ENCODE results near the gene LRBA. TPM values are rescaled to one million over a fixed set of nuclear protein-coding genes. Genes with fewer than 3 reads are reported as not detected.
"Not testable (repeated sequence)": the region's sequence is repeated elsewhere in the genome, so short reads cannot be mapped to it uniquely, and the experiment has no call there.

The LRBA gene
- total RNA-seq, 4 donors from 2014 or later, result 8.5 to 18.0 (median 11.9) TPM

DNA sequence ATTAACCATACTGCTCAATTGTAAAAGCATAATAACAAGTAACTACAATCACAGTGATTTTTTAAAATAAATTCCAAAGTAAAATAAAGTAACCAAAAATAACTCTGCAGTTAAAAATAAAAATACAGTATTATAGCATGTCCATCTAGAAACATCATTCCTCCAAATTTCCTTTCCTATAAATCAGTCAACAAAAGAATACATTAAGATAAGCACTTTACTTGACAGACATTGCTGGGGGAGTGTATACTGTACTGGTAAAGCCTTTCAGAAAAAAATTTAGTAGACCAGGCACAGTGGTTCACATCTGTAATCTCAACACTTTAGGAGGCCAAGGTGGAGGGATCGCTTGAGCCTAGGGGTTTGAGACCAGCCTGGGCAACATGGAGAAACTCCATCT is 91.1 kb downstream of the LRBA start:
- DNase-seq (no peak), ATAC-seq (no peak)
- intact Hi-C loops (cut with DNase I; ENCODE audit: low total_unique reads), result no loop called here
- no peaks in the 10 kb centered on the region for H3K9me3 ChIP-seq
- no peaks in the 10 kb centered on the region for H3K4me1 ChIP-seq
- TF ChIP-seq POLR2A (IDR thresholded peaks at IDR 0.05), result no peak
- TF ChIP-seq, protein P1, sequence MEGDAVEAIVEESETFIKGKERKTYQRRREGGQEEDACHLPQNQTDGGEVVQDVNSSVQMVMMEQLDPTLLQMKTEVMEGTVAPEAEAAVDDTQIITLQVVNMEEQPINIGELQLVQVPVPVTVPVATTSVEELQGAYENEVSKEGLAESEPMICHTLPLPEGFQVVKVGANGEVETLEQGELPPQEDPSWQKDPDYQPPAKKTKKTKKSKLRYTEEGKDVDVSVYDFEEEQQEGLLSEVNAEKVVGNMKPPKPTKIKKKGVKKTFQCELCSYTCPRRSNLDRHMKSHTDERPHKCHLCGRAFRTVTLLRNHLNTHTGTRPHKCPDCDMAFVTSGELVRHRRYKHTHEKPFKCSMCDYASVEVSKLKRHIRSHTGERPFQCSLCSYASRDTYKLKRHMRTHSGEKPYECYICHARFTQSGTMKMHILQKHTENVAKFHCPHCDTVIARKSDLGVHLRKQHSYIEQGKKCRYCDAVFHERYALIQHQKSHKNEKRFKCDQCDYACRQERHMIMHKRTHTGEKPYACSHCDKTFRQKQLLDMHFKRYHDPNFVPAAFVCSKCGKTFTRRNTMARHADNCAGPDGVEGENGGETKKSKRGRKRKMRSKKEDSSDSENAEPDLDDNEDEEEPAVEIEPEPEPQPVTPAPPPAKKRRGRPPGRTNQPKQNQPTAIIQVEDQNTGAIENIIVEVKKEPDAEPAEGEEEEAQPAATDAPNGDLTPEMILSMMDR (IDR thresholded peaks at IDR 0.05 in 4 of 5, conservative IDR thresholded peaks at IDR 0.05 in 1 of 5), result no peak
- H3K27me3 ChIP-seq, result no peaks in the 10 kb centered on the region
- H3K27ac ChIP-seq, result no peak overlapping the region
- H3K4me3 ChIP-seq, result no peak overlapping the region
- peaks cover 0 to 6% of the 10 kb centered on the region in 2 donors for H3K36me3 ChIP-seq
- in situ Hi-C loops (cut with MboI; ENCODE audit: low sequenced_read_pairs in 4 of 4), result no loop called here

- H3K27ac ChIP-seq; ATAC-seq; in situ Hi-C loops (cut with MboI; ENCODE audit: low sequenced_read_pairs in 4 of 4); H3K4me1 ChIP-seq; H3K9me3 ChIP-seq; DNase-seq; intact Hi-C loops (cut with DNase I; ENCODE audit: low total_unique reads); H3K27me3 ChIP-seq; H3K4me3 ChIP-seq: not testable (repeated sequence)
- H3K36me3 ChIP-seq, result peaks cover 0 to 15% of the 10 kb centered on the region in 2 donors
Observed at GRCh38 chr4:150921486-150921885, 93.6 kb downstream of the LRBA start.

DNA sequence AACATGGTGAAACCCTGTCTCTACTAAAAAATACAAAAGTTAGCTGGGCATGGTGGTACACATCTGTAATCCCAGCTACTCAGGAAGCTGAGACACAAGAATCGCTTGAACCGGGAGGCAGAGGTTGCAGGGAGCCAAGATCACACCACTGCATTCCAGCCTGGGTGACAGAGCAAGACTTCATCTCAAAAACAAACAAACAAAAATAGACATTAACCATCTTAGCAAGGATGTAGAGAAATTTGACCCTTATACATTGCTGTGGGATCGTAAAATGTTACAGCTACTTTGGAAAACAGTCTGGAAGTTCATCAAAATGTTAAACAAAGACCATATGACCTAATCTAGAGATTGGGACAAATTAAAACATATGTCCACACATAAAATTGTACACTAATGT is 96.5 kb downstream of the LRBA start:
- H3K27me3 ChIP-seq; DNase-seq; H3K4me1 ChIP-seq; H3K4me3 ChIP-seq; ATAC-seq; H3K27ac ChIP-seq; in situ Hi-C loops (cut with MboI; ENCODE audit: low sequenced_read_pairs in 4 of 4); intact Hi-C loops (cut with DNase I; ENCODE audit: low total_unique reads); H3K9me3 ChIP-seq: not testable (repeated sequence)
- peaks cover 0 to 13% of the 10 kb centered on the region in 2 donors for H3K36me3 ChIP-seq

DNA sequence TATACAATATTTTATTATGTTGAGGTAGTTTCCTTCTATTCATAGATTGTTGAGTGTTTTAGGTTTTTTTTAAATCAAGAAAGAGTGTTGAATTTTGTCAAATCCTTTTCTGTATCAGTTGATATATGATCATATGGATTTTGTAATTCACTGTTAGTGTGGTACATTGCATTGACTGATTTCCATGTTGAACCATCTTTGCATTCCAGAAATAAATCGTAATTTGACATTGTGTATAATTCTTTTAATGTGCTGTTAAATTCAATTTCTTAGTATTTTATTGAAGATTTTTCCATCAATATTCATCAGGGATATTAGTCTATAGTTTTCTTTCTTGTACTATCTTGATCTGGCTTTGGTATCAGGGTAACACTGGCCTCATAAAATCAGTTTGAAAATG is 103.8 kb downstream of the LRBA start:
- TF ChIP-seq, protein P1 (IDR thresholded peaks at IDR 0.05 in 4 of 5, conservative IDR thresholded peaks at IDR 0.05 in 1 of 5), result no peak
- TF ChIP-seq POLR2A (IDR thresholded peaks at IDR 0.05), result no peak

GRCh38 chr4:150909116-150909515 is 106.0 kb downstream of the LRBA start:
- ATAC-seq, result no peak
- DNase-seq, result no peak
- TF ChIP-seq, protein P1 (IDR thresholded peaks at IDR 0.05 in 4 of 5, conservative IDR thresholded peaks at IDR 0.05 in 1 of 5), result no peak
- no peak for TF ChIP-seq POLR2A (IDR thresholded peaks at IDR 0.05)
- intact Hi-C loops (cut with DNase I; ENCODE audit: low total_unique reads), result no loop called here
- Histone ChIP-seq H3K4me1 (no peaks in the 10 kb centered on the region), H3K27me3 (no peaks in the 10 kb centered on the region), H3K36me3 (no peaks in the 10 kb centered on the region), H3K27ac (no peak overlapping the region), H3K9me3 (no peaks in the 10 kb centered on the region), H3K4me3 (no peak overlapping the region)
- in situ Hi-C loops (cut with MboI; ENCODE audit: low sequenced_read_pairs in 4 of 4), result no loop called here

More for the DNA sequence above, 103.8 kb downstream of the LRBA start:
- H3K27me3 ChIP-seq, result no peaks in the 10 kb centered on the region
- no peak for ATAC-seq
- H3K27ac ChIP-seq, result no peak overlapping the region
- no peaks in the 10 kb centered on the region for H3K4me1 ChIP-seq
- H3K36me3 ChIP-seq, result peaks cover 0 to 4% of the 10 kb centered on the region in 2 donors
- in situ Hi-C loops (cut with MboI; ENCODE audit: low sequenced_read_pairs in 4 of 4) (no loop called here), intact Hi-C loops (cut with DNase I; ENCODE audit: low total_unique reads) (no loop called here)
- no peak for DNase-seq
- H3K4me3 ChIP-seq, result no peak overlapping the region
- H3K9me3 ChIP-seq, result no peaks in the 10 kb centered on the region

- DNase-seq (no peak), ATAC-seq (no peak)
- in situ Hi-C loops (cut with MboI; ENCODE audit: low sequenced_read_pairs in 4 of 4), result no loop called here
- Histone ChIP-seq H3K27ac (no peak overlapping the region), H3K9me3 (no peaks in the 10 kb centered on the region), H3K4me3 (no peak overlapping the region), H3K4me1 (no peaks in the 10 kb centered on the region), H3K27me3 (no peaks in the 10 kb centered on the region), H3K36me3 (no peaks in the 10 kb centered on the region)
- TF ChIP-seq, protein P1 (IDR thresholded peaks at IDR 0.05 in 4 of 5, conservative IDR thresholded peaks at IDR 0.05 in 1 of 5), result no peak
- no peak for TF ChIP-seq POLR2A (IDR thresholded peaks at IDR 0.05)
- intact Hi-C loops (cut with DNase I; ENCODE audit: low total_unique reads), result no loop called here
Observed at GRCh38 chr4:150906987-150907633, 108.0 kb downstream of the LRBA start.

All from gastrocnemius medialis (tissue), 4 donors.